HG02938 (cell line): ENCODE results near the gene TBCCD1.

Source experiments
- ATAC-seq: cut with Tn5 transposase; IDR thresholded peaks from one replicate; pipeline ENCODE4 v1.9.1; 2021; ENCODE audit warnings: mild to moderate bottlenecking, moderate library complexity; ENCODE audit not compliant: unreplicated experiment

Gene TBCCD1

GRCh38 chr3:186567072-186567921 is at the start of gene TBCCD1:
TBCCD1 (minus strand) TSS chr3:186567339; CDS start chr3:186564329, 3,010 bp downstream.
- ATAC-seq, result peak; percentile 34

GRCh38 chr3:186616299-186616617 is 49.1 kb upstream of the TBCCD1 start:
- no peak for ATAC-seq

GRCh38 chr3:186614597-186615483 is 47.7 kb upstream of the TBCCD1 start:
- peak; percentile 60 for ATAC-seq

- no peak for ATAC-seq
These were observed 47.1 kb upstream of the TBCCD1 start for GRCh38 chr3:186614266-186614596.

- no peak for ATAC-seq
These were observed 46.6 kb upstream of the TBCCD1 start for GRCh38 chr3:186613637-186614265.

GRCh38 chr3:186612721-186613636 is 45.8 kb upstream of the TBCCD1 start, which contains the start of gene AHSG:
AHSG (plus strand) TSS chr3:186613060; CDS start chr3:186613142, 82 bp downstream.
- ATAC-seq, result no peak

- no peak for ATAC-seq
These were observed 44.9 kb upstream of the TBCCD1 start for GRCh38 chr3:186612065-186612464.

GRCh38 chr3:186609247-186609868 is 42.2 kb upstream of the TBCCD1 start:
- ATAC-seq, result no peak

GRCh38 chr3:186608624-186609215 is 41.6 kb upstream of the TBCCD1 start:
- no peak for ATAC-seq

- ATAC-seq, result no peak
These were observed 38.7 kb upstream of the TBCCD1 start for GRCh38 chr3:186605561-186606545.

- ATAC-seq, result no peak
These were observed 37.9 kb upstream of the TBCCD1 start for GRCh38 chr3:186605078-186605477.

GRCh38 chr3:186603159-186603558 is 36.0 kb upstream of the TBCCD1 start:
- no peak for ATAC-seq

- no peak for ATAC-seq
These were observed 33.8 kb upstream of the TBCCD1 start for GRCh38 chr3:186600896-186601295.

- ATAC-seq, result no peak
These were observed 32.6 kb upstream of the TBCCD1 start for GRCh38 chr3:186599785-186600166.

GRCh38 chr3:186599142-186599784 is 32.1 kb upstream of the TBCCD1 start:
- ATAC-seq, result no peak

GRCh38 chr3:186598794-186599141 is 31.6 kb upstream of the TBCCD1 start:
- no peak for ATAC-seq

- ATAC-seq, result no peak
These were observed 31.1 kb upstream of the TBCCD1 start for GRCh38 chr3:186598108-186598784.
